Measurements from ENCODE around the gene NR4A3.
"Not testable (repeated sequence)": the region's sequence is repeated elsewhere in the genome, so short reads cannot be mapped to it uniquely, and the experiment has no call there.

NR4A3 gene

GRCh38 chr9:99821396-99822108 is at the start of gene NR4A3:
Gene NR4A3, plus strand, starts transcription at chr9:99821885. Its CDS starts 6,158 bp downstream, at chr9:99828043.
- DNase-seq (ENCODE audit: low read depth): peak; percentile 88

DNA sequence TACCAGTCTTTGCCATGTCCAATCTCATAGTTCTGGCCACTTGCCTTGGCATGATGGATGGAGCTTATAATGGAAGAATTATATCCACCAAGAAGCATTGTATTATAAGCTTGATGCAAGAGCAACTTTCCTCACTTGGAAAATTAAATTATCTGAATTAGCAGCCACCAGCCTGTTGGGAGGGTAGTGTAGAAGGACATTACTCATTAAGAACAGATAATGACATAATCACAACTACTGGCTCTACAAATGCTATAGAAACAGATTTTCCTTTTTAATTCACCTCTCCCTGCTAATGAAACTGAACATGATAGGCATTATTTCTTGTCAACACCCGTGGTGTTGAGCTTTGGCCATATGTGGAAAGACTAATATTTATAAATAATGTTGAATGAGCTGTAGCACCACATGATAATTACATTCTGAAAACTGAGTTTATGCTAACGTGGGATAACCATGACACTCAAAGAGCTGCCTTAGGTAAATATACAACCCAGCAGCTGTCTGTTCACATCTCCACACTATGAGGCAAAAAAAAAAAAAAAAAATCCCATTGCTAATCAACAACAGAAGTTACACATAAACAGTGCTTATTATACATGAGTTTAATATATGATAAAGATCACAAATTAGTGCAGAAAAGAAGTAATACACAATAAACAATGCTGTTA is 48.1 kb upstream of the NR4A3 start:
- no peak for DNase-seq (ENCODE audit: low read depth)

DNA sequence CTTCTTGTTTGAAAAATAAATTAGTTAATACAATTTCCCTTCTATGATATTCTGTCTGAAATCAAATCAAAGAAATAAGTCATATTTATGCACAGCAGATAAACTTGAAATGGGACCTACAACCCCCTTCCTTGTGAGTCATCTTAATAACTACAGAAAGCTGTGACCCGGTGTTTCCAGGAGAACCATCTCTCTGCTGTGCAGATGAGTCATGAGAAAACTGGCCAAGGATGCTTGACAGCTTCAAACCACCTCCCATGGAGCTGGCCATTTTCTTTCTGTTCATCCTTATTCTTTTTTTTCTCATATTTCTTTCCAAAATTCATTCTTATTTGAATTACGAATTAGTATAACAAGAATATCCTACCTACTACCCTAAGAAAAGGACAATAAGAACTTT is 43.4 kb upstream of the NR4A3 start:
- DNase-seq (ENCODE audit: low read depth): no peak

- DNase-seq (ENCODE audit: low read depth): no peak
Measured at GRCh38 chr9:99778836-99779235, 42.8 kb upstream of the NR4A3 start.

GRCh38 chr9:99779277-99779676 is 42.4 kb upstream of the NR4A3 start:
- DNase-seq (ENCODE audit: low read depth): no peak

DNA sequence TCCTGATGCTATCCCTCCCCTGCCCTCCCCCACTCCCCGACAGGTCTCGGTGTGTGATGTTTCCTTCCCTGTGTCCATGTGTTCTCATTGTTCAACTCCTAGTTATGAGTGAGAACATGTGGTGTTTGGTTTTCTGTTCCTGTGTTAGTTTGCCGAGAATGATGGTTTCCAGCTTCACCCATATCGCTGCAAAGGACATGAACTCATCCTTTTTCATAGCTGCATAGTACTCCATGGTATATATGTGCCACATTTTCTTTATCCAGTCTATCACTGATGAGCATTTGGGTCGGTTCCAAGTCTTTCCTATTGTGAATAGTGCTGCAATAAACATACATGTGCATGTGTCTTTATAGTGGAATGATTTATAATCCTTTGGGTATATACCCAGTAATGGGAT is 39.3 kb upstream of the NR4A3 start:
- DNase-seq (ENCODE audit: low read depth): not testable (repeated sequence)

- DNase-seq (ENCODE audit: low read depth): no peak
Measured at GRCh38 chr9:99782962-99783718, 38.5 kb upstream of the NR4A3 start.

DNA sequence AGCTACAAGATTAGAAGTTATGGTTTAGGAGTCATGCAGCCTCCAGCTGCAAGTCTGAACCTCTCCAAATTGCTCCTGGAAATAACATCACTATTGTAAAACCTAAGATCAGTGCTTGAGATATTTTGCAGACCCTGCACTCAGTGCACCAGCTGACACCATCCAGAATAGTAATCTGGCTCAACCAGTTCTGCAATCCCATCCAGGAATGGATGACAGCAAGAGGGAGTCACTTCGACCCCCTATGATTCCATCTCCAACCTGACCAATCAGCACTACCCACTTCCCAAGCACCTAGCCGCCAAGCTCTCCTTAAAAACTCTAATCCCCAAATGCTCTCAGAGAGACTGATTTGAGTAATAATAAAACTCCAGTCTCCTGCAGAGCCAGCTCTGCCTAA is 37.9 kb upstream of the NR4A3 start:
- DNase-seq (ENCODE audit: low read depth): no peak

- no peak for DNase-seq (ENCODE audit: low read depth)
Measured at GRCh38 chr9:99785010-99785590, 36.6 kb upstream of the NR4A3 start.

- no peak for DNase-seq (ENCODE audit: low read depth)
Measured at GRCh38 chr9:99787556-99787955, 34.1 kb upstream of the NR4A3 start.

DNA sequence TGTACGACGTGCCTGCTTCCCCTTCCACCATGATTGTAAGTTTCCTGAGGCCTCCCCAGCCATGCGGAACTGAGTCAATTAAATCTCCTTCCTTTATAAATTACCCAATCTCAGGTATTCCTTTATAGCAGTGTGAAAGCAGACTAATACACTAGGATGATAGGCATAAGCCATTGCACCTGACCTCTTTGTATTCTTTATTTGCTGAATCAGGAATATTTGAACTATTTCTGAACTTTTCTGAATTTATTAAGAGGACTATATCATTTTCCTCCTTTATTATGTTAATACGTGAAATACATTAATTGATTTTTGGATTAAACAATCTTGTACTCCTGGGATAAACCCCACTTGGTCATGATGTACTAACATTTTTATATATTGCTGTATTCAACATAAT is 28.2 kb upstream of the NR4A3 start:
- no peak for DNase-seq (ENCODE audit: low read depth)

DNA sequence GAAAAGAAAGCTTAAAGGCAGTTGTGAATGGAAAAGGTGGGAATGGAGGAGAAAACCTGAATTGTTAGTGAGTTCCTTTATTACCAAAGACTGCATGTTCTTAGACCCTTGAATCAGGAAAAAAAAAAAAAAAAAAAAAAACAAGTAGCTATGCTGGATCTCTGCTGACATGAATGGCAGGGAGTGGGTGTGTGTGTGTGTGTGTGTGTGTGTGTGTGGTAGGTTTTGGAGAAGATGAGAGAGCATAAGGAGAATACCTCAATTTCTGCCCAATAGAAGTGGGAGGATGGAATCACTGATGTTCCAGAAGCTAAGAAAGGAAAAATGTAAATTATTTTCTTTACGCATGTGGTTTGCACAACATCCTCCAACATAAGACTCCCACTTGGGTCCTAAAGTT is 25.5 kb upstream of the NR4A3 start:
- DNase-seq (ENCODE audit: low read depth): no peak

GRCh38 chr9:99801775-99802174 is 19.9 kb upstream of the NR4A3 start:
- no peak for DNase-seq (ENCODE audit: low read depth)

- DNase-seq (ENCODE audit: low read depth): no peak
Measured at GRCh38 chr9:99803694-99804093, 18.0 kb upstream of the NR4A3 start.

DNA sequence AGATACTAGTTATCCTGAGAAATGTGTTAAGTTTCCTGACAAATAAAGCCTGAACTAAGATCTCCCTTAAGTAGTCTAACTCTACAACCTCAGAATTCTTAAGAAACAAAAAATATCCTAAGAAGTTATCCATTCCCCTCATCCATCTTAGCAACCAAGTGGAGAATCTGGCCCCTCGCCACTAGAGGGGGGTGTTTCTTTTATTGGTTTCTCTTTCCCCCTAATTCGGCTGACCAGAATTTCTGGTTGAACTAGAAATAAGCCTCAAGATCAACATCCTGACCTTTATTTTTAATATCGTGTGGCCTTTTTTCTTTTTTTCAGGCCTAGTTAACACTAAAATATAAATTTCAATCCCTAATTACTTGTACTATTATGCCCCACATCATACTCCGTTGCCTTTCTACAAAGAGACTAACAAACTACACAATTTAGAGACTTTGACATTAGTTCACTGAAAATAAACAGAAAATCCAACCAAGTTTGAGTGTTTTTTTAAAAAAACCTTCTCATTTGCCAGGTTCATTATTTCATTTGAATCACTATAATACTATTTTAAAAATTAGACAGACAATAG is 14.3 kb upstream of the NR4A3 start:
- no peak for DNase-seq (ENCODE audit: low read depth)

DNA sequence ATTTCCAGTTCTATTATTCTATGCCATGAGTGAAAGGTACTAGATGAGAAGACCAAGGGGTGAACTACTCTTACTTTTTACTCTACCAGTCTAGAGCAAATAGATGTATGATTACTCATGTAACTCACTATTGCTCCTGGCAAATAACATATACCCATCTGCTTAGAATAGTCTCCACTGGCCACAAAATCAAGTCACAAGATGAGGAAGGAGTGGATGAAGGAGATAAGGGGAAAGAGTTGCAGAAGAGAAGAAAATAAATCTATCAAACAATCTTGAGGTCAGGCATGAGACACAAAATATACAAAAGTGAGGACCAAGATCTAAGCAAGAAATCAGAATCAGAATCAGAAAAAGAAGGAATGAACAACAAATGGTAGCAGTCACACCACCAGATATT is 13.7 kb upstream of the NR4A3 start:
- no peak for DNase-seq (ENCODE audit: low read depth)

DNA sequence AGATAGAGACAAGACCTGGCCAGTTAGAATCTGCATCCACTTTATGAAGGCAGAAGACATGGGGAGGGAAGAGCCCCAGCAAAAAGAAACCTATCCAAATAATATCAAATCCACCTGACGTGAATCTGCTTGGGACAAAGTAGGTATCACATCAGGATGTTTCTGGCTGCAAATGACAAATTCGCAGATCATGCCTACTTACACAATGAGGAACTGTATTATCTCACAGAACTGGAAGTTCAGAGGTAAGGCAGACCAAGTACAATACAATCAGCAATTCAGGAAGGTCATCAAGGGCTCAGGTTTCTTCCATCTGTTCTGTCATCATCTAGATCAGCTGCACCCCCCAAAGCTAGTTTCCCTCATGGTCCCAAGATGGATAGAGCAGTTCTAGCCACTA is 13.2 kb upstream of the NR4A3 start:
- no peak for DNase-seq (ENCODE audit: low read depth)

GRCh38 chr9:99809586-99810319 is 11.9 kb upstream of the NR4A3 start:
- DNase-seq (ENCODE audit: low read depth): no peak

- DNase-seq (ENCODE audit: low read depth): no peak
Measured at GRCh38 chr9:99811172-99811571, 10.5 kb upstream of the NR4A3 start.

DNA sequence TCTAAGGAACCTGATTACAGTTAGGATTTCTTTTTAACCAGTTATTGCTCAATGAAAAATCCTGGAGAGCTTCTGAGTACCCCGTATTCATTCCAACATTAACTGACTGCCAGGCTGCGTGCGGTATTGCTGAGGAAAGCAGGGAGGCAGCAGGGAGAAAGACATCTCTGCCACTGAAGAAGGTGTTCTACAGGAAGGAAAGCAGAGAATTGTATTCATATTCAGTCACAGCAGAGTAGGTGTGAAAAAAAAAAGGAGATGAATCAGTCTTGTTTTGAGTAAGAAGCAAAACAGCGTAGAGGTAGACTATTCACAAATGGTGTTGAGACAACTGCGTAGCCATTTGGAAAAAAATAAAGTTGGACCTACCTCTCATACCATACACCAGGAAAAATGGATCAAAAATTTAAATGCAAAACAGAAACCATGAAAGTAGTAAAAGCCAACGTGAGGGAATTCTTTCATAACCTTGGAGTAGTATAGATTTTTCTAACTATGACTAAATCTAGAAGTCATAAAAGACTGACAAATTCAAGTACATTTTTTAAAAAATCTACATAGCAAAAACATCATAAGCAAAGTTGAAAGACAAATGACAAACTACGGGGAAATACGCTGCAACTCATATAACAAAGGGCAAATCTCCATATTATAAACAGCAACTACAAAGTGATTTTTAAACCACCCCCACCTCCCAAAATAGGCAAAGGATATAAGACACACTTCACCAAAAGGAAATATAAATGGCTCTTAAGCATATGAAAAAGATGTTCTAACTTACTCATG is 9.9 kb upstream of the NR4A3 start:
- no peak for DNase-seq (ENCODE audit: low read depth)

GRCh38 chr9:99813739-99814138 is 7.9 kb upstream of the NR4A3 start:
- DNase-seq (ENCODE audit: low read depth): no peak
